ENCODE measurements around the gene UBAC2.

Gene UBAC2

GRCh38 chr13:99270518-99270917 lies 69.9 kb downstream of the UBAC2 start:
- no peak for DNase-seq (ENCODE audit: low spot score)

GRCh38 chr13:99271249-99271648 lies 70.6 kb downstream of the UBAC2 start:
- DNase-seq (ENCODE audit: low spot score): no peak

- no peak for DNase-seq (ENCODE audit: low spot score)
Measured at GRCh38 chr13:99272481-99272880, 71.8 kb downstream of the UBAC2 start.

GRCh38 chr13:99273128-99273527 lies 72.5 kb downstream of the UBAC2 start:
- DNase-seq (ENCODE audit: low spot score): no peak

- no peak for DNase-seq (ENCODE audit: low spot score)
Measured at GRCh38 chr13:99275093-99275469, 74.4 kb downstream of the UBAC2 start.

GRCh38 chr13:99276706-99277105 lies 76.1 kb downstream of the UBAC2 start:
- no peak for DNase-seq (ENCODE audit: low spot score)

GRCh38 chr13:99277629-99278028 lies 77.0 kb downstream of the UBAC2 start:
- no peak for DNase-seq (ENCODE audit: low spot score)

GRCh38 chr13:99278200-99278599 lies 77.5 kb downstream of the UBAC2 start:
- no peak for DNase-seq (ENCODE audit: low spot score)

- DNase-seq (ENCODE audit: low spot score): no peak
Measured at GRCh38 chr13:99278843-99279242, 78.2 kb downstream of the UBAC2 start.

GRCh38 chr13:99279637-99280036 lies 79.0 kb downstream of the UBAC2 start:
- DNase-seq (ENCODE audit: low spot score): no peak

GRCh38 chr13:99280166-99280565 lies 79.5 kb downstream of the UBAC2 start:
- DNase-seq (ENCODE audit: low spot score): no peak

- DNase-seq (ENCODE audit: low spot score): no peak
Measured at GRCh38 chr13:99281811-99282263, 81.2 kb downstream of the UBAC2 start.

- DNase-seq (ENCODE audit: low spot score): no peak
Measured at GRCh38 chr13:99282264-99283231, 81.9 kb downstream of the UBAC2 start.

GRCh38 chr13:99285432-99286182 lies 85.0 kb downstream of the UBAC2 start:
- no peak for DNase-seq (ENCODE audit: low spot score)

GRCh38 chr13:99287551-99287950 lies 86.9 kb downstream of the UBAC2 start:
- no peak for DNase-seq (ENCODE audit: low spot score)

- DNase-seq (ENCODE audit: low spot score): no peak
Measured at GRCh38 chr13:99288089-99288488, 87.4 kb downstream of the UBAC2 start.

GRCh38 chr13:99289271-99289670 lies 88.6 kb downstream of the UBAC2 start:
- no peak for DNase-seq (ENCODE audit: low spot score)

GRCh38 chr13:99289674-99290337 lies 89.2 kb downstream of the UBAC2 start:
- DNase-seq (ENCODE audit: low spot score): no peak

- no peak for DNase-seq (ENCODE audit: low spot score)
Measured at GRCh38 chr13:99290894-99291293, 90.2 kb downstream of the UBAC2 start.

GRCh38 chr13:99293178-99293577 lies 92.5 kb downstream of the UBAC2 start:
- DNase-seq (ENCODE audit: low spot score): no peak

- DNase-seq (ENCODE audit: low spot score): no peak
Measured at GRCh38 chr13:99294198-99294597, 93.5 kb downstream of the UBAC2 start.

GRCh38 chr13:99294958-99295357 lies 94.3 kb downstream of the UBAC2 start:
- DNase-seq (ENCODE audit: low spot score): no peak
